Loucy (cell line): ENCODE measurements around the gene ADAMTS12.

Experiments used
- CTCF ChIP-seq: fragments of 200-600 bp; sonication (generic); conservative IDR thresholded peaks from 2 replicates; pipeline ENCODE4 v1.5.1; 2014; ENCODE audit warnings: mild to moderate bottlenecking, antibody characterized with exemption, low read length
- EZH2phosphoT487 ChIP-seq: fragments of 200-600 bp; IDR thresholded peaks from 2 replicates; pipeline ENCODE4 v1.6.1; 2018; ENCODE audit warnings: antibody characterized with exemption, mild to moderate bottlenecking, moderate library complexity, borderline replicate concordance

- no peak for TF ChIP-seq CTCF
- no peak for TF ChIP-seq EZH2phosphoT487
Measured at GRCh38 chr5:33828626-33829308, 63.0 kb downstream of the ADAMTS12 start.
